Stomach (tissue), 4 donors: ENCODE results near the gene SYT15B.
"Not testable (repeated sequence)": the region's sequence is repeated elsewhere in the genome, so short reads cannot be mapped to it uniquely, and the experiment has no call there.

ENCODE experiments used
- CTCF ChIP-seq, 7 experiments: fragments of 450-650 bp in 4 of 7; fragments of 200-600 bp in 3 of 7; sonication (generic) in 3 of 7; IDR thresholded peaks; one replicate each; pipeline ENCODE4 v1.5.1; 2016 to 2019; ENCODE audit warnings: antibody characterized with exemption in 7 of 7, control low read depth in 2 of 7, mild to moderate bottlenecking in 1 of 7
- EP300 ChIP-seq: sonication (generic); formaldehyde crosslinking; IDR thresholded peaks from one replicate; pipeline ENCODE4 v1.6.1; 2017; ENCODE audit warnings: antibody characterized with exemption
- POLR2A ChIP-seq, 4 donors: fragments of 450-650 bp; IDR thresholded peaks; one replicate each; pipeline ENCODE4 v1.6.1; 2016; ENCODE audit warnings: antibody characterized with exemption in 4 of 4, control low read depth in 2 of 4, mild to moderate bottlenecking in 1 of 4, moderate library complexity in 1 of 4
- POLR2AphosphoS5 ChIP-seq, 3 donors: sonication (generic); formaldehyde crosslinking; IDR thresholded peaks; one replicate each; pipeline ENCODE4 v1.6.1; 2016; ENCODE audit warnings: antibody characterized with exemption in 3 of 3

GRCh38 chr10:47768578-47769115, 5.3 kb upstream of the SYT15B start:
- not testable (repeated sequence) for TF ChIP-seq POLR2AphosphoS5 (IDR thresholded peaks at IDR 0.05); CTCF (IDR thresholded peaks at IDR 0.05); POLR2A (IDR thresholded peaks at IDR 0.05); EP300
